ENCODE measurements around the gene VCAM1. TPM values are rescaled to one million over a fixed set of nuclear protein-coding genes. Genes with fewer than 3 reads are reported as not detected.

VCAM1 gene
- total and polyA plus RNA-seq, 9 donors = 19.0 to 91.4 (median 32.1) TPM

DNA sequence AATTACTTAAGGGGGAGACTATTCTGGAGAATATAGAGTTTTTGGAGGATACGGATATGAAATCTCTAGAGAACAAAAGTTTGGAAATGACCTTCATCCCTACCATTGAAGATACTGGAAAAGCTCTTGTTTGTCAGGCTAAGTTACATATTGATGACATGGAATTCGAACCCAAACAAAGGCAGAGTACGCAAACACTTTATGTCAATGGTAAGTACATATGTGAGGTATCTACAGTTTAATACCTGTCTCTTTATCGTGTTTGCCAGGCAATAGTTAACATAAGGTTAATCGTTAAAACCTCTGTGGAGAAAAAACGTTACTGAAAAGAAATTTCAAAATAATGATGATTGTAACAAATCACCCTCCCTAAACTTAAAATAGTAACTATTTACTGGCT lies 11.8 kb downstream of the VCAM1 start:
- no peak for TF ChIP-seq EP300 (IDR thresholded peaks at IDR 0.05)
- no peak for TF ChIP-seq POLR2A (IDR thresholded peaks at IDR 0.05)
- TF ChIP-seq, protein P1, sequence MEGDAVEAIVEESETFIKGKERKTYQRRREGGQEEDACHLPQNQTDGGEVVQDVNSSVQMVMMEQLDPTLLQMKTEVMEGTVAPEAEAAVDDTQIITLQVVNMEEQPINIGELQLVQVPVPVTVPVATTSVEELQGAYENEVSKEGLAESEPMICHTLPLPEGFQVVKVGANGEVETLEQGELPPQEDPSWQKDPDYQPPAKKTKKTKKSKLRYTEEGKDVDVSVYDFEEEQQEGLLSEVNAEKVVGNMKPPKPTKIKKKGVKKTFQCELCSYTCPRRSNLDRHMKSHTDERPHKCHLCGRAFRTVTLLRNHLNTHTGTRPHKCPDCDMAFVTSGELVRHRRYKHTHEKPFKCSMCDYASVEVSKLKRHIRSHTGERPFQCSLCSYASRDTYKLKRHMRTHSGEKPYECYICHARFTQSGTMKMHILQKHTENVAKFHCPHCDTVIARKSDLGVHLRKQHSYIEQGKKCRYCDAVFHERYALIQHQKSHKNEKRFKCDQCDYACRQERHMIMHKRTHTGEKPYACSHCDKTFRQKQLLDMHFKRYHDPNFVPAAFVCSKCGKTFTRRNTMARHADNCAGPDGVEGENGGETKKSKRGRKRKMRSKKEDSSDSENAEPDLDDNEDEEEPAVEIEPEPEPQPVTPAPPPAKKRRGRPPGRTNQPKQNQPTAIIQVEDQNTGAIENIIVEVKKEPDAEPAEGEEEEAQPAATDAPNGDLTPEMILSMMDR (IDR thresholded peaks at IDR 0.05) = no peak
- intact Hi-C loops (cut with DNase I) = no loop called here
- no peak overlapping the region for H3K4me3 ChIP-seq
- DNase-seq = no peak
- H3K27me3 ChIP-seq = no peaks in the 10 kb centered on the region
- peaks cover 2% of the 10 kb centered on the region for H3K4me1 ChIP-seq (ENCODE audit: insufficient read depth)
- no peak overlapping the region for H3K27ac ChIP-seq
- no peaks in the 10 kb centered on the region for H3K9me3 ChIP-seq
- 81 to 85% (median 84%) methylated on average over 6 of the region's 6 CpGs for WGBS, 3 donors
- H3K36me3 ChIP-seq = no peaks in the 10 kb centered on the region

DNA sequence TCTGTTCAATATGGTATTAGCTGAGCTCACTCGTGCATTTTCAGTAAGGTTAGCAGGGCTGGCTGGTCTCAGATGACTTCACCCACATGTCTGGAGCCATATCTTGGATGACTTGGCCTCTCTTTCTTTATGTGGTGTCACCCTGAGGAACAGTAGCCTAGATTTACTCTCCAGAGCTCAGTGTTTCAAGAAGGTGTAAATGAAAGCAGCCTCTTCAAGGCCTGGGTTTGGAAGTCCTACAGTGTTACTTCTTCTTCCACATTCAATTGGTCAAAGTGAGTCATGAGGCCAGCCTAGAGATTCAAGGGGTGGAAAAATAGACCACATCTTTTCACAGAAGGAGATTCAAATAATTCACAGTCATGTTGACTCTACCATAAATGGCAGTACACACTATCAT lies 12.2 kb downstream of the VCAM1 start:
- Histone ChIP-seq H3K36me3 (no peaks in the 10 kb centered on the region), H3K4me1 (ENCODE audit: insufficient read depth) (peaks cover 2% of the 10 kb centered on the region), H3K9me3 (no peaks in the 10 kb centered on the region), H3K4me3 (no peak overlapping the region), H3K27ac (no peak overlapping the region), H3K27me3 (no peaks in the 10 kb centered on the region)
- TF ChIP-seq POLR2A (IDR thresholded peaks at IDR 0.05) (no peak), EP300 (IDR thresholded peaks at IDR 0.05) (no peak)
- TF ChIP-seq, protein P1 (IDR thresholded peaks at IDR 0.05) = no peak
- DNase-seq = no peak
- WGBS, 3 donors = 74 to 100% (median 88%) methylated on average over 1 of the region's 1 CpG
- intact Hi-C loops (cut with DNase I) = no loop called here

DNA sequence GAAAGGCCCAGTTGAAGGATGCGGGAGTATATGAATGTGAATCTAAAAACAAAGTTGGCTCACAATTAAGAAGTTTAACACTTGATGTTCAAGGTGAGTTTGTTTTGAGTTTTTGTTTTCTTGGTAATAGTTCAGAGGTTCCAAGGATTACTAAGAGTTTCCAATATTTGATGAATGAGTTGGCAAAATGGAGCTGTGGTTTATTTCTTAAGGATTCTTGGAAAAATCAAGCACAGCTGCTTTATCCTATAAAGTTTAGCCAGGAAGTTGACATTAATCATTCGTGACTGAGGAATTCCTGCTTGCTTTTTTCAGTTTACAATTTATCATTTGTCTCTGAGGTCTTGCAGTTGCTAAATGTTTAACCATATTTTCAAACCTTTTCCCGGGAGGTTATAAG lies 15.1 kb downstream of the VCAM1 start:
- 24 to 41% (median 36%) methylated on average over 3 of the region's 3 CpGs for WGBS, 3 donors
- intact Hi-C loops (cut with DNase I) = no loop called here

DNA sequence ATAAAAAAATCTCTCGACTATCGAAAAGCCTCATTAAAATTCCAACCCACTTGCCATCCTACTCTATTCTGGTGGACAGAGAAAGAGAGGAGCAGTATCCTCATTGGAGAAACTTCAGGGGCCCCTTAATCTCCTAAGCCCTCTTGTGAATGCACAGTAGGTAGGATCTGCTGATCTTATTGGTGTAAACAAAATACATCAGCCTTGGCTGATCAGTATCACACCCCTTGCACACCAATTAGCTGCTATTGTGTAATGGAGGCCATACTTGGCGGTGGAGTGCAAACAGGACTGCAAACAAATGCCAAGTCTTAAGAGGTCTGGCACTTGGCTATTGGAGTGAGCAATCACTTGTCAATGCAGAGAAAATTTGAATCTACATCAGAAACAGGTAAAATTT lies 15.7 kb downstream of the VCAM1 start:
- no peaks in the 10 kb centered on the region for H3K36me3 ChIP-seq
- peaks cover 2% of the 10 kb centered on the region for H3K4me1 ChIP-seq (ENCODE audit: insufficient read depth)
- intact Hi-C loops (cut with DNase I) = no loop called here
- H3K27me3 ChIP-seq = no peaks in the 10 kb centered on the region
- no peak overlapping the region for H3K4me3 ChIP-seq
- no peak overlapping the region for H3K27ac ChIP-seq
- TF ChIP-seq EP300 (IDR thresholded peaks at IDR 0.05) = no peak
- TF ChIP-seq POLR2A (IDR thresholded peaks at IDR 0.05) = no peak
- TF ChIP-seq, protein P1 (IDR thresholded peaks at IDR 0.05) = no peak
- H3K9me3 ChIP-seq = no peaks in the 10 kb centered on the region
- WGBS, 3 donors = 75 to 91% (median 77%) methylated on average over 3 of the region's 3 CpGs
- DNase-seq = no peak

More for the DNA sequence above, 15.1 kb downstream of the VCAM1 start:
- no peak overlapping the region for H3K27ac ChIP-seq
- no peaks in the 10 kb centered on the region for H3K9me3 ChIP-seq
- TF ChIP-seq EP300 (IDR thresholded peaks at IDR 0.05) = no peak
- TF ChIP-seq, protein P1 (IDR thresholded peaks at IDR 0.05) = no peak
- no peak for TF ChIP-seq POLR2A (IDR thresholded peaks at IDR 0.05)
- no peak for DNase-seq
- H3K27me3 ChIP-seq = no peaks in the 10 kb centered on the region
- no peaks in the 10 kb centered on the region for H3K36me3 ChIP-seq
- H3K4me3 ChIP-seq = no peak overlapping the region
- H3K4me1 ChIP-seq (ENCODE audit: insufficient read depth) = peaks cover 2% of the 10 kb centered on the region
